Osteoblast (primary cell): Measurements from ENCODE around the gene DPP10. TPM values are rescaled to one million over a fixed set of nuclear protein-coding genes. Genes with fewer than 3 reads are reported as not detected.

Experiments
- DNase-seq: peaks from one replicate; pipeline ENCODE4 v3.0.0; 2011; ENCODE audit warnings: low spot score, mixed read lengths; ENCODE audit not compliant: insufficient read length; ENCODE audit errors: missing footprints
- H2AFZ ChIP-seq: 2 replicates; pipeline ENCODE4 v1.6.0; 2011; ENCODE audit warnings: mild to moderate bottlenecking, low read length
- H3K27ac ChIP-seq: 2 replicates; pipeline ENCODE4 v1.5.1; 2011; ENCODE audit warnings: mild to moderate bottlenecking, low read depth, low read length, moderate library complexity
- H3K27me3 ChIP-seq: 2 replicates; pipeline ENCODE4 v1.6.0; 2012; ENCODE audit warnings: mild to moderate bottlenecking, control low read depth, inconsistent platforms, low read length, moderate library complexity; ENCODE audit not compliant: insufficient read depth
- H3K36me3 ChIP-seq: 2 replicates; pipeline ENCODE4 v1.5.1; 2011; ENCODE audit warnings: mild to moderate bottlenecking, low read length, control low read depth, moderate library complexity; ENCODE audit not compliant: insufficient read depth
- H3K4me1 ChIP-seq: 2 replicates; pipeline ENCODE4 v1.5.1; 2011; ENCODE audit warnings: mild to moderate bottlenecking, low read length, control low read depth, moderate library complexity; ENCODE audit not compliant: insufficient read depth
- H3K4me2 ChIP-seq: 2 replicates; pipeline ENCODE4 v1.6.0; 2011; ENCODE audit warnings: mild to moderate bottlenecking, low read length; ENCODE audit not compliant: insufficient read depth
- H3K4me3 ChIP-seq: fragments of 200-600 bp; sonication (generic); 3 replicates; pipeline ENCODE4 v1.5.1; 2012; ENCODE audit warnings: mild to moderate bottlenecking, low read length, inconsistent platforms; ENCODE audit not compliant: insufficient read depth
- H3K79me2 ChIP-seq: 2 replicates; pipeline ENCODE4 v1.6.0; 2012; ENCODE audit warnings: mild to moderate bottlenecking, low read length, control low read depth, inconsistent platforms; ENCODE audit not compliant: insufficient read depth
- H3K9me3 ChIP-seq: 2 replicates; pipeline ENCODE4 v1.5.1; 2011; ENCODE audit warnings: low read depth, low read length, control low read depth
- H4K20me1 ChIP-seq: 2 replicates; pipeline ENCODE4 v1.6.0; 2012; ENCODE audit warnings: mild to moderate bottlenecking, low read length, control low read depth; ENCODE audit not compliant: insufficient read depth
- CTCF ChIP-seq: IDR thresholded peaks from 2 replicates; pipeline ENCODE4 v1.5.1; 2011; ENCODE audit warnings: mild to moderate bottlenecking, low read depth, low read length, moderate library complexity; ENCODE audit errors: extremely low read depth
- total RNA-seq: library from RNA; depleted of rRNA; stranded (reverse); fragments of >200 nt; gene quantifications from 2 replicates; pipeline ENCODE4 v1.2.3, GENCODE V29; 2012

The DPP10 gene
- total RNA-seq, 1 donor = not detected

GRCh38 chr2:114421781-114422180, 20.7 kb upstream of the DPP10 start:
- Histone ChIP-seq H3K4me1 (no peaks in the 10 kb centered on the region), H2AFZ (no peak overlapping the region), H3K9me3 (peaks cover 2% of the 10 kb centered on the region), H3K4me3 (no peak overlapping the region), H3K27me3 (no peaks in the 10 kb centered on the region), H3K27ac (no peak overlapping the region), H4K20me1 (no peaks in the 10 kb centered on the region), H3K4me2 (no peak overlapping the region), H3K79me2 (no peaks in the 10 kb centered on the region), H3K36me3 (no peaks in the 10 kb centered on the region)
- no peak for TF ChIP-seq CTCF
- no peak for DNase-seq

- Histone ChIP-seq H3K4me1 (no peaks in the 10 kb centered on the region), H3K4me3 (no peak overlapping the region), H3K79me2 (no peaks in the 10 kb centered on the region), H3K27ac (no peak overlapping the region), H3K4me2 (no peak overlapping the region), H3K36me3 (no peaks in the 10 kb centered on the region), H3K9me3 (peaks cover 2% of the 10 kb centered on the region), H4K20me1 (no peaks in the 10 kb centered on the region), H2AFZ (no peak overlapping the region), H3K27me3 (no peaks in the 10 kb centered on the region)
- DNase-seq = no peak
- TF ChIP-seq CTCF = no peak
Observed at GRCh38 chr2:114424699-114425098, 17.7 kb upstream of the DPP10 start.

- Histone ChIP-seq H3K9me3 (peaks cover 1% of the 10 kb centered on the region), H3K4me2 (no peak overlapping the region), H3K27ac (no peak overlapping the region), H2AFZ (no peak overlapping the region), H3K79me2 (no peaks in the 10 kb centered on the region), H3K4me1 (no peaks in the 10 kb centered on the region), H4K20me1 (no peaks in the 10 kb centered on the region), H3K36me3 (no peaks in the 10 kb centered on the region), H3K27me3 (no peaks in the 10 kb centered on the region), H3K4me3 (no peak overlapping the region)
- no peak for TF ChIP-seq CTCF
- no peak for DNase-seq
Observed at GRCh38 chr2:114426756-114427155, 15.7 kb upstream of the DPP10 start.

- H4K20me1 ChIP-seq = no peaks in the 10 kb centered on the region
- no peak overlapping the region for H3K4me2 ChIP-seq
- no peak for TF ChIP-seq CTCF
- no peaks in the 10 kb centered on the region for H3K9me3 ChIP-seq
- H3K79me2 ChIP-seq = no peaks in the 10 kb centered on the region
- H2AFZ ChIP-seq = no peak overlapping the region
- no peaks in the 10 kb centered on the region for H3K27me3 ChIP-seq
- H3K36me3 ChIP-seq = no peaks in the 10 kb centered on the region
- H3K27ac ChIP-seq = no peak overlapping the region
- DNase-seq = no peak
- H3K4me1 ChIP-seq = no peaks in the 10 kb centered on the region
- no peak overlapping the region for H3K4me3 ChIP-seq
Observed at GRCh38 chr2:114436329-114436728, 6.1 kb upstream of the DPP10 start.
